ENCODE measurements around the gene ANKRD23. TPM values are rescaled to one million over a fixed set of nuclear protein-coding genes. Genes with fewer than 3 reads are reported as not detected.

Gene ANKRD23
- total and polyA plus RNA-seq, 2 of the 13 experiments (the other 11 are each of a cell fraction or from before 2014, with no cell fraction given): 1.5 to 1.6 TPM

- TF ChIP-seq ZNF142 (CRISPR knock-in tag; IDR thresholded peaks at IDR 0.05) (no peak), PRPF4 (IDR thresholded peaks at IDR 0.05; ENCODE audit: low read depth, low read length, poor library complexity, severe bottlenecking) (peak; percentile 18), JUND (CRISPR knock-in tag; IDR thresholded peaks at IDR 0.05) (0 out of 2 replicates have a peak, but pooled peaks have one; percentile 6), ETV6 (CRISPR knock-in tag; conservative IDR thresholded peaks at IDR 0.05) (no peak; the same call in 1 of the 2 replicates), ZFP91 (CRISPR knock-in tag; IDR thresholded peaks at IDR 0.05; ENCODE audit: borderline replicate concordance) (peak; percentile 15), E2F5 (CRISPR knock-in tag; conservative IDR thresholded peaks at IDR 0.05) (no peak), FOXM1 (CRISPR knock-in tag; IDR thresholded peaks at IDR 0.05) (no peak), ZNF780A (CRISPR knock-in tag; IDR thresholded peaks at IDR 0.05) (no peak), ZNF576 (CRISPR knock-in tag; IDR thresholded peaks at IDR 0.05) (no peak), CENPT (CRISPR knock-in tag; IDR thresholded peaks at IDR 0.05; ENCODE audit: low read depth) (no peak), ZKSCAN5 (CRISPR knock-in tag; IDR thresholded peaks at IDR 0.05) (peak; percentile 9; the same call in 1 of the 2 replicates), KDM5B (CRISPR knock-in tag; IDR thresholded peaks at IDR 0.05; ENCODE audit: borderline replicate concordance) (0 out of 2 replicates have a peak, but pooled peaks have one; percentile 19), IKZF1 (IDR thresholded peaks at IDR 0.05) (no peak)
These were observed 24.9 kb upstream of the ANKRD23 start (continued) for GRCh38 chr2:96868555-96869280.

Data from HepG2 (cell line).